Measurements from ENCODE around the gene KRT79. TPM values are rescaled to one million over a fixed set of nuclear protein-coding genes. Genes with fewer than 3 reads are reported as not detected.
A peak's percentile ranks its signal among the peaks of the same experiment; 100 is the strongest.
"Not testable (repeated sequence)": the region's sequence is repeated elsewhere in the genome, so short reads cannot be mapped to it uniquely, and the experiment has no call there.

Gene KRT79
- total and polyA plus RNA-seq, 3 experiments from 2014 or later, result not detected

DNA sequence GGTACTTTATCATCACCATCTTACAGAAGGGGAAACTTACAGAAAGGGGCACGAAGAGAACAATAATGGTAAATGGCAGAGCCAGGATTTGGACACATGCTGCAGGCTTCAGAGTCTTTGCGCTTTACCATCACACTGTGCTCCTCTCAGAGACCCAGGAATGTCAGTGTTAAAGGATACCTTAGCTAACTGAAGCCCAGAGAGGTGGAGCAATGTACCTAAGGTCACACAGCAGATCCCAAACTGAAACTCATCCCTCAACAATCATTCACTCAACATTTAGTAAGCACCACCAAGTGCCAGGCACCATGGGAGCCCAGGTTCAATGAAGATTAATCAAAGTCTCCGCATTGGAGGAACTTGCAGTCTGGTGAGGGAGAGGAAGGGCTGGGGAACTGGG lies 22.7 kb upstream of the KRT79 start:
- no peak for DNase-seq
- no peaks in the 10 kb centered on the region for H3K4me1 ChIP-seq (ENCODE audit: insufficient read depth, low read length)
- no peaks in the 10 kb centered on the region for H3K36me3 ChIP-seq (ENCODE audit: insufficient read depth, low read length)
- peaks cover 8 to 37% of the 10 kb centered on the region in 2 donors for H3K27me3 Mint-ChIP-seq
- H3K4me3 Mint-ChIP-seq, result no peak overlapping the region
- ChIA-PET POLR2A (no interaction called here), CTCF (no interaction called here)
- H3K9me3 Mint-ChIP-seq, result peaks cover 0 to 2% (median 0%) of the 10 kb centered on the region in 5 donors
- H3K4me1 Mint-ChIP-seq, result no peaks in the 10 kb centered on the region
- H3K27ac Mint-ChIP-seq, result no peak overlapping the region
- H3K27me3 ChIP-seq (ENCODE audit: insufficient read depth, low read length, poor library complexity, severe bottlenecking), result no peaks in the 10 kb centered on the region
- no peak overlapping the region for H3K27ac ChIP-seq (ENCODE audit: low read depth, low read length)
- no peaks in the 10 kb centered on the region for H3K9me3 ChIP-seq (ENCODE audit: low read length)
- H3K4me3 ChIP-seq (ENCODE audit: low read length), result no peak overlapping the region
- H3K36me3 Mint-ChIP-seq, result no peaks in the 10 kb centered on the region

GRCh38 chr12:52856077-52856476 lies 22.0 kb upstream of the KRT79 start:
- CTCF ChIA-PET; H3K36me3 ChIP-seq (ENCODE audit: insufficient read depth, low read length); H3K27ac Mint-ChIP-seq; DNase-seq; H3K9me3 ChIP-seq (ENCODE audit: low read length); H3K4me3 Mint-ChIP-seq; H3K36me3 Mint-ChIP-seq; POLR2A ChIA-PET; H3K4me1 ChIP-seq (ENCODE audit: insufficient read depth, low read length); H3K9me3 Mint-ChIP-seq; H3K4me3 ChIP-seq (ENCODE audit: low read length); H3K4me1 Mint-ChIP-seq; H3K27me3 ChIP-seq (ENCODE audit: insufficient read depth, low read length, poor library complexity, severe bottlenecking); H3K27ac ChIP-seq (ENCODE audit: low read depth, low read length): not testable (repeated sequence)
- H3K27me3 Mint-ChIP-seq, result peaks cover 8 to 37% of the 10 kb centered on the region in 2 donors

DNA sequence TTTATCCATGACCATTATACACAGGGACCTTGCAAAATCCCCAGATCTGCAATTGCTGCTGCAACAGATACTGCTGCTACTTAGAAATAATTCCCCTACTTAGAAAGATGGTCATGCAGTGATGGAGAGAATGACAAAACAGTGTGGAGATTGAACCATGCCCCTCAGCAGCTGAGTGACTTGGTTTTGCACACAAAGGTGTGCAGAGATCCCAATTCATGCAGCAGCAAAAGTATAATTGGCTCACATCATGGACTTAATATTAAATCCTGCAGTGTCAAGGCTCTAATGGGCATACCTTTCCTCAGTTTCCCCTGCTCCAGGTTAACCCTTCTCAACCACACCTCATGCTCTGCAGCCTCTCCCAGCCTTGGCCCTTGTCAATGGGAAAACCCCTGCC lies 17.7 kb upstream of the KRT79 start:
- H3K4me1 ChIP-seq (ENCODE audit: insufficient read depth, low read length), result no peaks in the 10 kb centered on the region
- H3K27me3 ChIP-seq (ENCODE audit: insufficient read depth, low read length, poor library complexity, severe bottlenecking), result no peaks in the 10 kb centered on the region
- Mint-ChIP-seq H3K27me3 (peaks cover 9 to 40% of the 10 kb centered on the region in 2 donors), H3K4me1 (no peaks in the 10 kb centered on the region), H3K9me3 (peaks cover 0 to 2% (median 0%) of the 10 kb centered on the region in 5 donors), H3K36me3 (no peaks in the 10 kb centered on the region), H3K4me3 (no peak overlapping the region), H3K27ac (no peak overlapping the region)
- H3K27ac ChIP-seq (ENCODE audit: low read depth, low read length), result no peak overlapping the region
- CTCF ChIA-PET, result no interaction called here
- DNase-seq, result no peak
- no peak overlapping the region for H3K4me3 ChIP-seq (ENCODE audit: low read length)
- POLR2A ChIA-PET, result no interaction called here
- no peaks in the 10 kb centered on the region for H3K9me3 ChIP-seq (ENCODE audit: low read length)
- no peaks in the 10 kb centered on the region for H3K36me3 ChIP-seq (ENCODE audit: insufficient read depth, low read length)

DNA sequence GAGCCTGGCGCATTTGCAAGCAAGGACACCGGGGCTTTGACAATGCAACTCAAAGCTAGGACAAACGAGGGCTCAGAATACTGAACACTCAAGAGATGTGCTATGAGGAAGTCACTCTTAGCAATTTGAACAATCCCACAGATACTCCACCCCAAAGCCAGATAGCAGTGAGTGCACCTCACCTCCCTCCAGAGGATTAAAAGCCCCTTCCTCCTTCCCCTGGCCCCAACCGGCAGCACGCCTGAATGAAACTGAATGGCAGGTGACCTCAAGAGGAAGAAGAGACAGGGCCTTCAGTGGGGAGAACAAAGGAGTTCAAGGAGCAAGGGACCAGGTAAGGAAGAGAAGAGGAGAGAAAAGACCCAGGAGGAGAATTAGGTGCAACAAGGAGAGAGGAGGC lies 16.6 kb upstream of the KRT79 start:
- Mint-ChIP-seq H3K36me3 (no peaks in the 10 kb centered on the region), H3K9me3 (peaks cover 0 to 2% (median 0%) of the 10 kb centered on the region in 5 donors), H3K27ac (no peak overlapping the region), H3K4me3 (no peak overlapping the region), H3K27me3 (peaks cover 9 to 46% of the 10 kb centered on the region in 2 donors), H3K4me1 (no peaks in the 10 kb centered on the region)
- peak in 1 of 5 donors; percentile 39 for DNase-seq
- no peak overlapping the region for H3K27ac ChIP-seq (ENCODE audit: low read depth, low read length)
- H3K36me3 ChIP-seq (ENCODE audit: insufficient read depth, low read length), result no peaks in the 10 kb centered on the region
- no peaks in the 10 kb centered on the region for H3K9me3 ChIP-seq (ENCODE audit: low read length)
- ChIA-PET POLR2A (no interaction called here), CTCF (no interaction called here)
- no peaks in the 10 kb centered on the region for H3K27me3 ChIP-seq (ENCODE audit: insufficient read depth, low read length, poor library complexity, severe bottlenecking)
- no peak overlapping the region for H3K4me3 ChIP-seq (ENCODE audit: low read length)
- no peaks in the 10 kb centered on the region for H3K4me1 ChIP-seq (ENCODE audit: insufficient read depth, low read length)

DNA sequence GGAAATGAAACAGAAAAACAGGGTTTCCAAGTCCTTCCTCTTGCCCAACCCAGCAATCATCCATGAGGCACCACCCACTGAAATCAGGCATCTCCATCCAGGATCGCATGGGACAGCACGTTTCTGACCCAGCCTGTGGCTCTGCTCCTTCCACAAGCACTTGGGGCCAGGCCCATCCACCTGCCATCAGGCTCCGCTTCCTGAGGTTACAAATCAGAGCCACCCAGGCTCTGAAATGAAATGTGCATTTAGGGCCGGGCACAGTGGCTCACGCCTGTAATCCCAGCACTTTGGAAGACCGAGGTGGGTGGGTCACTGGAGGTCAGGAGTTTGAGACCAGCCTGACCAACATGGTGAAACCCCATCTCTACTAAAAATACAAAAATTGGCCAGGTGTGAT lies 15.4 kb upstream of the KRT79 start:
- Mint-ChIP-seq H3K27ac (no peak overlapping the region), H3K4me3 (no peak overlapping the region), H3K9me3 (no peaks in the 10 kb centered on the region), H3K4me1 (no peaks in the 10 kb centered on the region), H3K36me3 (no peaks in the 10 kb centered on the region), H3K27me3 (peaks cover 4 to 39% of the 10 kb centered on the region in 2 donors)
- Histone ChIP-seq H3K27me3 (ENCODE audit: insufficient read depth, low read length, poor library complexity, severe bottlenecking) (no peaks in the 10 kb centered on the region), H3K9me3 (ENCODE audit: low read length) (no peaks in the 10 kb centered on the region), H3K27ac (ENCODE audit: low read depth, low read length) (no peak overlapping the region), H3K4me1 (ENCODE audit: insufficient read depth, low read length) (no peaks in the 10 kb centered on the region), H3K36me3 (ENCODE audit: insufficient read depth, low read length) (no peaks in the 10 kb centered on the region), H3K4me3 (ENCODE audit: low read length) (no peak overlapping the region)
- ChIA-PET CTCF (no interaction called here), POLR2A (no interaction called here)
- DNase-seq, result peak in 1 of 5 donors; percentile 16

DNA sequence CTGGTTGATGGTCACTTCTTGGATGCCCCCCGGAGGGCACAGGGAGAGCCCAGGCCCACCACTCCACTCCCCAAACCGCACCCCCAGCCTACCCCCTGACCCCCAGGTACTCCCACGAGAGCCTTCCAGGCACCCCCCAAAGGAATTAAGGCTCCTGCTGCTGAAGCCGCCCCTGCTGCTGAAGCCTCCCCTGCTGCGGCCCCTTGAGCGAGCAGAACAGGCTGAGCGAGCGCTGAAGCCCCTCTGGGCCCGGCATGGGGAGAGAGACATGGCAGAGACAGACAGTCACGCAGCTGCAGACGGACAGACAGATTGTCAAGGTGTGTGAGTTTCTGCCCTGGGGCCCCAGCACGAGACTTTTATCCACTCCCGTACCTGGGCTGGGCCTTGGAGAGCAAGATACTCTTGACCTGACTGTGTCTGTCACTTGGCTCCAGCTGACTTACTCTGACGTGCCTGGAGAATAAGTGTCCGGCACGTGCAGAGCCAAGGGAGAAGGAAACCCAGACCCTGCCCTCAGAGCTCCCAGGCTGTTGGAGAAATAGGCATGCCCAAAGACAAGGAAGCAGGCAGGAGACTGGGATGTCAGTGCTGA lies 14.6 kb upstream of the KRT79 start, which contains the start of gene KRT78:
TSS of gene KRT78 (minus strand) at position 334 of the 595 bp plus-strand sequence. CDS start at position 270, 64 bp downstream.
- Mint-ChIP-seq H3K4me3 (no peak within 1 kb of the TSS), H3K36me3 (no peaks in the 10 kb centered on the region), H3K9me3 (no peaks in the 10 kb centered on the region), H3K4me1 (no peaks in the 10 kb centered on the region), H3K27me3 (peaks cover 4 to 34% of the 10 kb centered on the region in 2 donors), H3K27ac (no peak within 1 kb of the TSS)
- DNase-seq, result peak in 1 of 5 donors; percentile 37
- Histone ChIP-seq H3K27ac (ENCODE audit: low read depth, low read length) (no peak within 1 kb of the TSS), H3K36me3 (ENCODE audit: insufficient read depth, low read length) (no peaks in the 10 kb centered on the region), H3K4me1 (ENCODE audit: insufficient read depth, low read length) (no peaks in the 10 kb centered on the region), H3K9me3 (ENCODE audit: low read length) (no peaks in the 10 kb centered on the region), H3K27me3 (ENCODE audit: insufficient read depth, low read length, poor library complexity, severe bottlenecking) (no peaks in the 10 kb centered on the region), H3K4me3 (ENCODE audit: low read length) (no peak within 1 kb of the TSS)
- ChIA-PET CTCF (no interaction called here), POLR2A (no interaction called here)

GRCh38 chr12:52847335-52848102 lies 13.4 kb upstream of the KRT79 start:
- Mint-ChIP-seq H3K27me3 (peaks cover 1 to 25% of the 10 kb centered on the region in 2 donors), H3K4me3 (no peak overlapping the region), H3K36me3 (no peaks in the 10 kb centered on the region), H3K4me1 (no peaks in the 10 kb centered on the region), H3K27ac (peak overlapping the region in 1 of 8 donors; percentile 46), H3K9me3 (no peaks in the 10 kb centered on the region)
- POLR2A ChIA-PET, result no interaction called here
- Histone ChIP-seq H3K4me1 (ENCODE audit: insufficient read depth, low read length) (no peaks in the 10 kb centered on the region), H3K36me3 (ENCODE audit: insufficient read depth, low read length) (no peaks in the 10 kb centered on the region), H3K27me3 (ENCODE audit: insufficient read depth, low read length, poor library complexity, severe bottlenecking) (no peaks in the 10 kb centered on the region), H3K4me3 (ENCODE audit: low read length) (no peak overlapping the region), H3K9me3 (ENCODE audit: low read length) (no peaks in the 10 kb centered on the region), H3K27ac (ENCODE audit: low read depth, low read length) (no peak overlapping the region)
- CTCF ChIA-PET, result no interaction called here
- DNase-seq, result peak in 1 of 5 donors; percentile 37

DNA sequence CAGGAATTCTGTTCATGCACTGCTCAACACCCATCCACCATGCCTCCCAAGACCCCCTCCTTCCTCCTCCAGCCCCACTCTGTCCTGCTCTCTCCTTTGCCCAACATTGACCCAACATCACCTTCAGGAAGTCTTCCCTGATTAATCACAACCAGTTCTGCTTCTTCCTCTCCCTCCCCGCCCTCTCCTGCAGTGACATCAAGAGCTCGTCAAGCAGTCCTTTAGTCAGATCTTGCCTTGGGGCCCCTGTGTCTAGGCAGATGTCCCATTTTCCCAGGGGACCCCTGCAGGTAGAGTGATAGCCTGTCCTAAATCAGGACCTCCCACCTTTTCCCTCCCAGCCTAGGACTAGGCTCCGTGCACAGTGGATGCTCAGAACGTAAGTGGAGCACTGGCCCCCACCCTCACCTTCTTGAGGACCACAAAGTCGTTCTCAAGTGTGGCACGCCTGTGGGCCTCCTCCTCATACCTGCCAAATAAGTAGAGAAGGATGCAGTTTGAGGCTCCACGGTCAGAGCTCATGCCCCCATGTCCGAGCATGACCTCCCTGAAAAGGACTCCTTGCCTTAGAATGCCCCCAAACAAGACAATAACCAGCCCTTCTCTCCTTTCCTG lies 12.4 kb upstream of the KRT79 start:
- ChIA-PET CTCF (no interaction called here), POLR2A (no interaction called here)
- peak in 1 of 5 donors; percentile 24 for DNase-seq
- no peak overlapping the region for H3K4me3 Mint-ChIP-seq
- H3K9me3 ChIP-seq (ENCODE audit: low read length), result no peaks in the 10 kb centered on the region
- no peaks in the 10 kb centered on the region for H3K27me3 ChIP-seq (ENCODE audit: insufficient read depth, low read length, poor library complexity, severe bottlenecking)
- H3K4me1 ChIP-seq (ENCODE audit: insufficient read depth, low read length), result no peaks in the 10 kb centered on the region
- no peaks in the 10 kb centered on the region for H3K9me3 Mint-ChIP-seq
- H3K27me3 Mint-ChIP-seq, result peaks cover 1 to 23% of the 10 kb centered on the region in 2 donors
- H3K36me3 Mint-ChIP-seq, result no peaks in the 10 kb centered on the region
- H3K36me3 ChIP-seq (ENCODE audit: insufficient read depth, low read length), result no peaks in the 10 kb centered on the region
- peak overlapping the region in 1 of 8 donors; percentile 2 for H3K27ac Mint-ChIP-seq
- H3K4me1 Mint-ChIP-seq, result no peaks in the 10 kb centered on the region
- no peak overlapping the region for H3K4me3 ChIP-seq (ENCODE audit: low read length)
- no peak overlapping the region for H3K27ac ChIP-seq (ENCODE audit: low read depth, low read length)

All from CD8-positive, alpha-beta memory T cell (primary cell).